AG09319 (cell line): Measurements from ENCODE around the gene MORN1.

Source experiments
- DNase-seq: peaks from one replicate; pipeline ENCODE4 v3.0.0-alpha.2; 2010; ENCODE audit warnings: low read depth; ENCODE audit errors: extremely low read depth
- TF ChIP-seq, protein P1 (sequence below): IDR thresholded peaks from 2 replicates; pipeline ENCODE4 v1.5.1; 2011; ENCODE audit warnings: low read depth, mild to moderate bottlenecking, inconsistent platforms, low read length, moderate library complexity

MORN1 gene

DNA sequence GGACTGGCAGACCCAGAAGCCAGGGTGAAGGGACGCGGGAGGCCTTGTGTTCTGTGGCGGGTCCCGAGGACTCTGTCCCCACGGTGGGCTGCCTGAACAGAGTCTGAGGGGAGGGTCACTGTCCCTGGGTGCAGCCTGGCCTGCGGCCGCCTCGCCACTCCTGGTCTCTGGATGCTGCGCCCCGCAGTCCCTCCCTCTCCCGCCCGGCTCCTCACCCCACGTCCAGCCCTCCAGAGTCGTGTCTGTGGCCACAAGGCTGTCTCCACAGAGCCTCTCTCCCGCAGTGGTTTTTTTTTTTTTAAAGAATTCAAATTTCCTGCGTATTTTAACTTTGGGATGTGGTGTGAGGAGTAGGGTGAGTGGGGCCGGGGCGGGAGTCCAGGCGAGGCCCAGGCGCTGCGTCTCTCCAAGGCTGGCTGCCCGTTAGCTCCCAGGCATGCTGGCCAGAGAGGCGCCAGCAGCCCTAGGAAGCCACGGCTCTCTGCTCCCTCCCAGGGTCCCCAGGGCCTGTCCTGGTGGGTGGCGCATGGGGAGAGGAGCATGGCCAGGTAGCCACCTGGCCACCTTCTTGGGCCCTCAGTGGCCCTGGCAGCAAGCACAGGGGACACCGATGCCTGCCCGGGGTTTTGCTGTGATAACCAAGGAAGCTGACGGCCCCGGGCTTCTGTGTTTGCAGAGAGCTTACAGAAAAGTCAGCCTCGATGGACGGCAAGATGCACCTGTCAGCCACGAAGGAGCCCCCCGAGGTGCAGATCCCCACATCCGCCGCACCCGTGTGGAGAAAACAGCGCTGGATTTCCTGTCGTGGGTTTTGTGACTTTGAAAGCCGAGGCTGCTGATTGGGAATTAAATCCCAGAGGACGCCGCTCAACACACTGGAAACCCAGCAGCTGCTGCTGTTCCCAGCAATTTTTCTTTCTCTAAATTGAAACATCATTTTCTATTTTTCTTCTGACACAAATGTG lies 72.8 kb downstream of the MORN1 start:
- TF ChIP-seq, protein P1, sequence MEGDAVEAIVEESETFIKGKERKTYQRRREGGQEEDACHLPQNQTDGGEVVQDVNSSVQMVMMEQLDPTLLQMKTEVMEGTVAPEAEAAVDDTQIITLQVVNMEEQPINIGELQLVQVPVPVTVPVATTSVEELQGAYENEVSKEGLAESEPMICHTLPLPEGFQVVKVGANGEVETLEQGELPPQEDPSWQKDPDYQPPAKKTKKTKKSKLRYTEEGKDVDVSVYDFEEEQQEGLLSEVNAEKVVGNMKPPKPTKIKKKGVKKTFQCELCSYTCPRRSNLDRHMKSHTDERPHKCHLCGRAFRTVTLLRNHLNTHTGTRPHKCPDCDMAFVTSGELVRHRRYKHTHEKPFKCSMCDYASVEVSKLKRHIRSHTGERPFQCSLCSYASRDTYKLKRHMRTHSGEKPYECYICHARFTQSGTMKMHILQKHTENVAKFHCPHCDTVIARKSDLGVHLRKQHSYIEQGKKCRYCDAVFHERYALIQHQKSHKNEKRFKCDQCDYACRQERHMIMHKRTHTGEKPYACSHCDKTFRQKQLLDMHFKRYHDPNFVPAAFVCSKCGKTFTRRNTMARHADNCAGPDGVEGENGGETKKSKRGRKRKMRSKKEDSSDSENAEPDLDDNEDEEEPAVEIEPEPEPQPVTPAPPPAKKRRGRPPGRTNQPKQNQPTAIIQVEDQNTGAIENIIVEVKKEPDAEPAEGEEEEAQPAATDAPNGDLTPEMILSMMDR, result no peak
- DNase-seq, result no peak

GRCh38 chr1:2317230-2318065 lies 73.9 kb downstream of the MORN1 start:
- TF ChIP-seq, protein P1, result no peak
- DNase-seq, result no peak

DNA sequence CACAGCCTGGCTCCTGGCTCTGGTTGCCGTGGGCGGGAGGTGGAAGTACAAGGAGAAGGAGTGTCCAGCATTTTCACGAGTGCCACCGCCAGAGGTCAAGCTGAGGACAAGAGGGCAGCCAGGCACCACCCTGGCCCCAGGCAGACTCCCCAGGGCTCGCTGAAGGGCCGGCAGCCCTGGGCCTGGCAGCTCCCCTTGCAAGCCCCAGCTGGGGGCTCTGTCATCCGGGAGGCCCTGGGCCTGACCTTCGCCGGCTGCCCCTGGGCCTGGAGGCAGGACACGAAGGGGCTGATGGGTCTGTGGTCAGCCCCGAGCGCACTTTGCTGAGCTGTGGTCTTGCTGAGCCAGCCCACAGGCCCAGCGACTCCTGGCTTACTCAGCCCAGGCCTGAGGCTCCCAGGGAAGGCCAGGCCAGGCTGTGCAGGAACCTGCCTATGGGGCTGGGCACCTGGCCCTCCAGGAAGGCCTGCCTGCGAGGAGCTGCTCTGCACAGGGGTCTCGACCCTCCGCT lies 74.8 kb downstream of the MORN1 start:
- TF ChIP-seq, protein P1, result no peak
- no peak for DNase-seq

GRCh38 chr1:2315674-2316450 lies 75.5 kb downstream of the MORN1 start:
- TF ChIP-seq, protein P1, result no peak; the same call in 1 of the 2 replicates
- no peak for DNase-seq

DNA sequence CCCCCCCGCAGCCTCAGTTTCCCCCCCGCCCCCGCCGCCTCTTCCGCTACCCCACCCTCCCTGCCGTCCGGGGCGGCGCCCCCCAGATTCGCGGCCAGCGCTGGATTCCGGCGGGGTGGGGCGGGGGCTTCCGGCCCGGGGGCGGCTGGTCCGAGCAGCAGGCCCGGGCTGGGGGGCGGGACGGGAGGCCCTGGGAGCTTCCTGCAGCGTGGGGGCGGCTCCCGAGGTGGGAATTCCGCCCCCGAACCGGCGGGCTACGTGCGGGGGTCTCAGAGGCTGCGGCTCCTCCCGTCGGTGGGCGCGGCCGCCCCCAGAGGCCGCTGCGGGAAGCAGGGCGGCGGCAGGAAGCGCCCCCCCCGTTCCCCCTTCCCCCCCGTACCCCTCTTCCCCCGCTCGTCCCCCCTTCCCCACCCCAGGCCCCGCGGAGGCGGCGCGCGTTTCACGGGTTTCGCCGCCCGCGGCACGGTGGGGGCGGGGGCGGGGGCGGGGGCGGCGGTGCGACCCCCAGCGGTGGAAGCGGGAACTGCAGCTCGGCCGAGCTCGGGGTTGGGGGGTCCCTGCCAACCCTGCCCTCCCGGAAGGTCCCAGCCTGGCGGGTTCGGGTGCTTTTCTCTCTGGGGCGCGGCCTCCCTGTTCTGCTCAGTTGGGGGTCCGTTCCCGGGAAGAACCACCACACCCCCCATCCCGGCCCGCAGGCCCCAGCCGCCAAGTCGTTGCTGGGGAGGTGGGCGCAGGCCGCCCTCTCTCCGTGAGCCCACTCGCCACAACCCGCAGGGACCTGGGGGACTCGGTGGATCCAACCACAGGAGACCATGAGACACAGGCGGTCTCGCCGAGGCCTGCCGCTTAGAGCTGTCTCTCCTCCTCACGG lies 76.3 kb downstream of the MORN1 start:
- TF ChIP-seq, protein P1, result peak; percentile 53
- no peak for DNase-seq

GRCh38 chr1:2314273-2314802 lies 77.0 kb downstream of the MORN1 start:
- TF ChIP-seq, protein P1, result no peak
- no peak for DNase-seq
